Activated T-cell treated with anti-CD3 and anti-CD28 coated beads, Interleukin-2, amount 50 U/mL, for 4 hours (primary cell): ENCODE results near the gene NR2F2. TPM values are rescaled to one million over a fixed set of nuclear protein-coding genes. Genes with fewer than 3 reads are reported as not detected.
"Not testable (repeated sequence)": the region's sequence is repeated elsewhere in the genome, so short reads cannot be mapped to it uniquely, and the experiment has no call there.

Experiments used
- ATAC-seq, 2 donors: fragments of 200-7000 bp; cut with Tn5 transposase; one replicate each; pipeline ENCODE4 v1.10.0; 2021
- DNase-seq: peaks from one replicate; pipeline ENCODE4 v3.0.0-alpha.2; 2020
- H3K27me3 Mint-ChIP-seq: one replicate; pipeline ENCODE4 v1.8.0; 2021; ENCODE audit warnings: low read depth, mixed read lengths
- H3K36me3 Mint-ChIP-seq: one replicate; pipeline ENCODE4 v1.8.0; 2022; ENCODE audit warnings: mixed read lengths; ENCODE audit not compliant: insufficient read depth
- H3K4me1 Mint-ChIP-seq: one replicate; pipeline ENCODE4 v1.8.0; 2021; ENCODE audit warnings: low read depth, mixed read lengths
- H3K4me3 Mint-ChIP-seq: one replicate; pipeline ENCODE4 v1.8.0; 2021; ENCODE audit warnings: mild to moderate bottlenecking, moderate library complexity, mixed read lengths
- H3K9me3 Mint-ChIP-seq: one replicate; pipeline ENCODE4 v1.8.0; 2021; ENCODE audit warnings: mixed read lengths
- total RNA-seq, 3 donors: library from RNA; stranded (reverse); gene quantifications; one replicate each; pipeline ENCODE4 v1.2.1, GENCODE V29; 2021

NR2F2 gene
- total RNA-seq, 3 donors from 2014 or later, result 0.13 to 0.24 (median 0.15) TPM

DNA sequence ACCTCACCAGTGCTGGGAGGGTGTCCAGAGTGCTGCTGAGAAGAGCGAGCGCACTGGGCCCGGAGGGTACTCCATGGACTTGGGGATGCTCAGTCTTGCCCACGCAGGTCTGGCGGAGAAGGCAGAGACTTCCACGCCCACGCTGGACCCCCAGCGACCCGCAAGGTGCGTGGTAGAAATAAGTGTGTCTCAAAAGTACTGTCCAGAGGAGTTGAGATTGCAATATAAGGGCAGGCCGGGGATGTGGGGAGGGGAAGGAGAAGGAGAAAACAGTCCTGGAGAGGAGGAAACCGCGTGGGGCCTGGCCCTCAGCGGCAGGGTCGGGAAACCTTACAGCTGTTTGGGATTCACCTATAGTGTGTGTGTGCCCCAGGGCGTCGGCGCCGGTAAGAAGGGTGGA is 38.9 kb downstream of the NR2F2 start:
- peaks cover 67% of the 10 kb centered on the region for H3K27me3 Mint-ChIP-seq
- H3K36me3 Mint-ChIP-seq, result no peaks in the 10 kb centered on the region
- ATAC-seq (no peak), DNase-seq (no peak)
- no peaks in the 10 kb centered on the region for H3K4me1 Mint-ChIP-seq
- H3K9me3 Mint-ChIP-seq, result no peaks in the 10 kb centered on the region
- no peak overlapping the region for H3K4me3 Mint-ChIP-seq

DNA sequence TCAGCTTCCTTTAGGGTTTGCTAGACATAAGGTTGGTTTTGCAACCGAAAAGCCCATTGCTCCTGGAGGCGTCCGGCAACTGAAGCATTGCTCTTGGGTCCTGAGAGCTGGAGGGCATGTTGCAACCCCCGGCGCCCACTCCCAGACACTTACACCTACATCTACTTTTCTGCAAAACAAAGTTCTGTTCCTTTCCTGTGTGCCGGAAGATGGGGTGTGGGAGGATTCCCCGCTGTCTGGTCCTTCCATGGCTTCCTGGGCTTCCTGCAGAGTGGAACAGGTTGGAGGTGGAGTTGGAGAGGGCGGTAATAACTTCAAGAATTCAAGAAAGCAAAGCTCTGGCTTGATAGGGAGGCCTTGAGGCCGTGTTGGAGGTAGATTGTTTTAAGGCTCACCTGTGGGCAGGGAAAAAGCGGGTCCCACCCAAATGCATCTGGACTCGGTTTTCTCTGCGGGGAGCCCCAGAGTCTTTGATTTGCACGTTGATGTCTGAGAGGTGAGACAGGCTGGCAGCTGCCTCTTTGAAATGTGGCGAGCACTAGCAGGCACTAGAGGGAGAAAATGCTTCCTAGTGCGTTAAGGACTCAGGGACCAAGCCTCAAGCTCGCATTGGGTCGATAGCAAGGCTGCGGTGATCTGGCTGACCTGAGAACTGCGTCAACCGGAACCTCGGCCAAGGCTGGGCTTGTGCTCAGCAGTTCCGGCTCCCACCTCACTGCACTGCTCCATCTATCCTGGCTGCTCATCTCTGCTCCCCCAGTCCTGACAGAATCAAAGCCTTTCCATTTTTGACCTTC is 39.5 kb downstream of the NR2F2 start:
- Mint-ChIP-seq H3K36me3 (no peaks in the 10 kb centered on the region), H3K27me3 (peaks cover 64% of the 10 kb centered on the region), H3K4me1 (no peaks in the 10 kb centered on the region), H3K4me3 (no peak overlapping the region), H3K9me3 (no peaks in the 10 kb centered on the region)
- no peak for DNase-seq
- ATAC-seq, result no peak

DNA sequence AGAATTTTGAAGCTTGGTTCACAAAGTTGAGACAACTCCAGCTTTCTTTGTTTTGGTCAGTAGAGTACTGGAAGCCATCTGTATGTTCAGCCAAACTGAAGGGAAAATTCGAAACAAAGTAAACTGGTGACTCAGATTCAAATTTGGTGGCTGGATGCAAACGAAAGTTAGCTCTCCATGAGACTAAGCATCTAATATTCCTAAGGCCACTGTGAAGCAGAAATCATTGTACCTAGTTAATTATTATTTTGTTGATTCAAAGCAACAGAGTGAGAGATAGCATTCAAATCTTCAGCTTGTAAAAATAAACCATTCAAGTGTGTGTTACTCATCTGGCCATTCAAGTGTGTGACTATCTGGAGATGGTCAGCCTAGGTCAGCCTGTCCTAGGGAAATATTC is 42.1 kb downstream of the NR2F2 start:
- no peak for ATAC-seq
- Mint-ChIP-seq H3K36me3 (no peaks in the 10 kb centered on the region), H3K4me3 (no peak overlapping the region), H3K27me3 (peaks cover 48% of the 10 kb centered on the region), H3K4me1 (no peaks in the 10 kb centered on the region), H3K9me3 (no peaks in the 10 kb centered on the region)
- DNase-seq, result no peak

DNA sequence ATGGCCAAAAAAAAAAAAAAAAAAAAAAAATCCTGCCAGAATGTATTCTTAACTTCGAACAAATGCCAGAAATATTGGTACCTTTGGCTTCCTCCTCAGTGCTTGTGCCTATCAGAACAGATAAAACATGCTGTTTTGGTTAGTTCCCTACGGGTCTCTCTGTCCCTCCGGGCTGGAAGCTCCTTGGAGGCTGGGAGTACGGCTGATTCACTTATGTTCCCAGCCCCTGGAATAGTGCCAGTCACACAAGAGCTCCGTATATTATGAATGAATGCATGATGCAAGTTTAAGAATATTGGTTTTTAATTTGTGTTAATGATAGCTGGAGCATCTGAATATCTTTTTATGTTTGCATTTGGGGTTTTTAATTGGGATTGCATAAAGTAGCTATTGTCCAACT is 44.0 kb downstream of the NR2F2 start:
- Mint-ChIP-seq H3K4me3 (no peak overlapping the region), H3K4me1 (no peaks in the 10 kb centered on the region), H3K27me3 (peaks cover 31% of the 10 kb centered on the region), H3K9me3 (no peaks in the 10 kb centered on the region), H3K36me3 (no peaks in the 10 kb centered on the region)
- ATAC-seq, result no peak
- DNase-seq, result no peak

DNA sequence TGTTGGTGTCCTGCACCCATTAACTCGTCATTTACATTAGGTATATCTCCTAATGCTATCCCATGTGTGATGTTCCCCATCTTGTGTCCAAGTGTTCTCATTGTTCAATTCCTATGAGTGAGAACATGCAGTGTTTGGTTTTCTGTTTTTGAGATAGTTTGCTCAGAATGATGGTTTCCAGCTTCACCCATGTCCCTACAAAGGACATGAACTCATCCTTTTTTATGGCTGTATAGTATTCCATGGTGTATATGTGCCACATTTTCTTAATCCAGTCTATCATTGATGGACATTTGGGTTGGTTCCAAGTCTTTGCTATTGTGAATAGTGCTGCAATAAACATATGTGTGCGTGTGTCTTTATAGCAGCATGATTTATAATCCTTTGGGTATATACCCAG is 49.1 kb downstream of the NR2F2 start:
- not testable (repeated sequence) for H3K4me1 Mint-ChIP-seq, H3K9me3 Mint-ChIP-seq, H3K4me3 Mint-ChIP-seq, ATAC-seq, H3K27me3 Mint-ChIP-seq, DNase-seq, H3K36me3 Mint-ChIP-seq

DNA sequence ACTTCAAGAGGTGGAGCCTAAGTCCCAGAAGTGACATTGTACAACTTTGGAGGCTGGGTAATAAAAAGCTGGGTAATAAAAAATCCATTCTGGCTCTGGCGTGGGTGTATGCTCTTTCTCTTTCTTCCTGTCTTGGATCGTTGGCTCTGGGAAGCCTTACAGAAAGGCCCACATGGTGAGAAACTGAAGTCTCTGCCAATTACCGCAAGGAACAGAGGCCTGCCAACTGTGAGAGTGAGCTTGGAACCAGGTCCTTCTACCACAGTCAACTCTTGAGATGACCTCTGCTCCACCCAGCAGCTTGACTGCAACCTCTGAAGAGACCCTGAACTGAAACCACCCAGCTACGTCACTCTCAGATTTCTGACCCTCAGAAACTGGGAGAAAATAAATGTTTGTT is 51.0 kb downstream of the NR2F2 start:
- ATAC-seq, result no peak
- no peak for DNase-seq
- no peaks in the 10 kb centered on the region for H3K36me3 Mint-ChIP-seq
- H3K9me3 Mint-ChIP-seq, result peaks cover 3% of the 10 kb centered on the region
- no peaks in the 10 kb centered on the region for H3K27me3 Mint-ChIP-seq
- H3K4me3 Mint-ChIP-seq, result no peak overlapping the region
- no peaks in the 10 kb centered on the region for H3K4me1 Mint-ChIP-seq

DNA sequence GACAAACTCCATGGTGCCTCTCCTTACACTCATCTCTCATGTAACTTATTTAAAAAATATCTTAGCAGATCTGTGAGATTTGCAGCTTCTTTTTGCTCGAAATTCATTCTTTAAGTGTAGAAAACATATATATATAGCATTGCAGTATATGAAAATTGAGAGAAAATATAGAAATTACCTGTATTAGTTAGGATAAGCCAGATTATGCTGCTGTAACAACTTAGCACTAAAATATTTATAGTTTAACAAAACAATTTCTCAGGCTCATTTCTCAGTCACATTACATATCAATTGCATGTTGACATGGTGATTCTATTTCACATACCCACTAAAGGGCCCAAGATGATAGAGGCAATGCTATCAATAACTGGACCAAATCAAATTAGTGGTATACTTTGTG is 54.7 kb downstream of the NR2F2 start:
- Mint-ChIP-seq H3K9me3 (peaks cover 3% of the 10 kb centered on the region), H3K4me3 (no peak overlapping the region), H3K27me3 (no peaks in the 10 kb centered on the region), H3K4me1 (no peaks in the 10 kb centered on the region), H3K36me3 (no peaks in the 10 kb centered on the region)
- ATAC-seq (no peak), DNase-seq (no peak)

DNA sequence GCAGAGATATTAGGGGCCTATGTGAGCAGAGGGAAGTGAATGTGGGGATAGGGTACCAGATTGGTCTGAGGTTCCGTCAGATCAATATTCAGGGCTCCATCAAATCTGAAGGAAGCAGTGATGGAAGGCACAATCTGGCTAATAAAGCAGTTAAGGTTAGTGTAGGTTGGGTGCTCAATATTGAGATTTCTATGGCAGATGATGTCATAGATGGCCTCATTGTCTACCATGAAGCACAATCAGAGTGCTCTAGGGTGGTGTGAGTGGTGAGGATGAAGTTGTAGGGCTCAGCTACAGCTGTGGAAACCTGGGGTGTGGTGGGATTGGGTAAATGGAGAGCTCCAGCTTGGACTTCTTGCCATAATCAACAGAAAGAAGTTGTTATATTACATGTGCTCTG is 58.2 kb downstream of the NR2F2 start:
- no peak for ATAC-seq
- H3K36me3 Mint-ChIP-seq, result no peaks in the 10 kb centered on the region
- no peak overlapping the region for H3K4me3 Mint-ChIP-seq
- H3K4me1 Mint-ChIP-seq, result no peaks in the 10 kb centered on the region
- H3K27me3 Mint-ChIP-seq, result peaks cover 2% of the 10 kb centered on the region
- H3K9me3 Mint-ChIP-seq, result peaks cover 3% of the 10 kb centered on the region
- DNase-seq, result no peak
